GM18498 (cell line): Measurements from ENCODE around the gene CCL4L2.
A peak's percentile ranks its signal among the peaks of the same experiment; 100 is the strongest.
"Not testable (repeated sequence)": the region's sequence is repeated elsewhere in the genome, so short reads cannot be mapped to it uniquely, and the experiment has no call there.

Experiments used
- ATAC-seq: cut with Tn5 transposase; IDR thresholded peaks from one replicate; pipeline ENCODE4 v1.9.1; 2021; ENCODE audit warnings: mild to moderate bottlenecking, moderate library complexity; ENCODE audit not compliant: unreplicated experiment

CCL4L2 gene

GRCh38 chr17:36210439-36211211, at the start of gene CCL4L2:
TSS of gene CCL4L2 (plus strand) at chr17:36211063.
- ATAC-seq = peak; percentile 76

- ATAC-seq = not testable (repeated sequence)
These were observed 42.0 kb upstream of the CCL4L2 start for GRCh38 chr17:36168836-36169235.

- not testable (repeated sequence) for ATAC-seq
These were observed 34.3 kb upstream of the CCL4L2 start, which contains the start of gene TBC1D3B for GRCh38 chr17:36176536-36176935. TSS of gene TBC1D3B (minus strand) at chr17:36176636. CDS start at chr17:36175050, 1,586 bp downstream.

- ATAC-seq = not testable (repeated sequence)
These were observed 29.3 kb upstream of the CCL4L2 start for GRCh38 chr17:36181446-36182175.

GRCh38 chr17:36182176-36183000, 28.5 kb upstream of the CCL4L2 start:
- peak; percentile 10 for ATAC-seq

- ATAC-seq = peak; percentile 56
These were observed 27.6 kb upstream of the CCL4L2 start for GRCh38 chr17:36183001-36183971.

- ATAC-seq = no peak
These were observed 26.7 kb upstream of the CCL4L2 start for GRCh38 chr17:36184023-36184765.

- no peak for ATAC-seq
These were observed 25.4 kb upstream of the CCL4L2 start for GRCh38 chr17:36185416-36185815.

- not testable (repeated sequence) for ATAC-seq
These were observed 23.8 kb upstream of the CCL4L2 start for GRCh38 chr17:36186810-36187763.

- not testable (repeated sequence) for ATAC-seq
These were observed 22.8 kb upstream of the CCL4L2 start for GRCh38 chr17:36187943-36188665.

- ATAC-seq = peak; percentile 72
These were observed 22.0 kb upstream of the CCL4L2 start for GRCh38 chr17:36188891-36189306.

GRCh38 chr17:36189993-36190392, 20.9 kb upstream of the CCL4L2 start:
- not testable (repeated sequence) for ATAC-seq

GRCh38 chr17:36190549-36191330, 20.1 kb upstream of the CCL4L2 start:
- ATAC-seq = not testable (repeated sequence)

- no peak for ATAC-seq
These were observed 17.6 kb upstream of the CCL4L2 start for GRCh38 chr17:36193216-36193775.

- ATAC-seq = not testable (repeated sequence)
These were observed 16.6 kb upstream of the CCL4L2 start for GRCh38 chr17:36194147-36194831.
